CD4-positive, alpha-beta T cell (primary cell): ENCODE measurements around the gene IDUA. TPM values are rescaled to one million over a fixed set of nuclear protein-coding genes. Genes with fewer than 3 reads are reported as not detected.

Experiments used
- ATAC-seq: fragments of 200-7000 bp; cut with Tn5 transposase; one replicate; pipeline ENCODE4 v1.10.0; 2022; ENCODE audit warnings: mild to moderate bottlenecking; ENCODE audit not compliant: poor library complexity
- CTCF ChIA-PET: fragments of 350-600 bp; sonication (Branson Sonifier 250); formaldehyde crosslinking; loops from one replicate; lab custom pipeline; 2021; ENCODE audit warnings: antibody characterized with exemption, inconsistent platforms; lab: Charles Lee
- POLR2A ChIA-PET: fragments of 350-600 bp; sonication (Branson Sonifier 250); formaldehyde crosslinking; loops from one replicate; lab custom pipeline; 2021; ENCODE audit warnings: antibody characterized with exemption, inconsistent platforms; lab: Charles Lee
- DNase-seq, 14 experiments: peaks; one replicate each; pipeline ENCODE4 v3.0.0-alpha.2; 2013 to 2020; ENCODE audit warnings: mixed read lengths in 2 of 14
- H3K27ac ChIP-seq, 2 donors: one replicate each; pipeline versions ENCODE4 v1.5.1 to v1.7.0; 2013; ENCODE audit warnings: low read length in 2 of 2, low read depth in 1 of 2, mild to moderate bottlenecking in 1 of 2
- H3K27me3 ChIP-seq, 2 experiments: 1 replicate in 1 of 2; 2 replicates in 1 of 2; pipeline versions ENCODE4 v1.6.1 to v1.7.0; 2013; ENCODE audit warnings: low read length in 2 of 2, control low read depth in 1 of 2, mild to moderate bottlenecking in 1 of 2, moderate library complexity in 1 of 2; ENCODE audit not compliant: insufficient read depth in 2 of 2, control insufficient read depth in 1 of 2
- H3K36me3 ChIP-seq: one replicate; pipeline ENCODE4 v1.6.1; 2013; ENCODE audit warnings: low read length, control low read depth; ENCODE audit not compliant: insufficient read depth
- H3K4me1 ChIP-seq: one replicate; pipeline ENCODE4 v1.6.1; 2013; ENCODE audit warnings: low read length, control low read depth; ENCODE audit not compliant: insufficient read depth
- H3K4me3 ChIP-seq: one replicate; pipeline ENCODE4 v1.5.1; 2013; ENCODE audit warnings: mild to moderate bottlenecking, low read length, moderate library complexity
- H3K9me3 ChIP-seq, 2 experiments: 1 replicate in 1 of 2; 2 replicates in 1 of 2; pipeline versions ENCODE4 v1.6.1 to v1.7.0; 2013; ENCODE audit warnings: low read length in 2 of 2, mild to moderate bottlenecking in 2 of 2, control low read depth in 1 of 2, moderate library complexity in 1 of 2; ENCODE audit not compliant: control insufficient read depth in 1 of 2, insufficient read depth in 1 of 2
- H3K27ac Mint-ChIP-seq: one replicate; pipeline ENCODE4 v1.8.0; 2020; ENCODE audit warnings: mixed read lengths
- H3K27me3 Mint-ChIP-seq: one replicate; pipeline ENCODE4 v1.8.0; 2021; ENCODE audit warnings: mixed read lengths
- H3K36me3 Mint-ChIP-seq: one replicate; pipeline ENCODE4 v1.8.0; 2021; ENCODE audit warnings: low read depth, mixed read lengths
- H3K4me1 Mint-ChIP-seq: one replicate; pipeline ENCODE4 v1.8.0; 2021; ENCODE audit warnings: low read depth, mixed read lengths
- H3K4me3 Mint-ChIP-seq: one replicate; pipeline ENCODE4 v1.8.0; 2020; ENCODE audit warnings: mild to moderate bottlenecking, mixed read lengths
- H3K9me3 Mint-ChIP-seq: one replicate; pipeline ENCODE4 v1.8.0; 2020; ENCODE audit warnings: mixed read lengths
- CTCF ChIP-seq: fragments of 200-600 bp; IDR thresholded peaks from one replicate; pipeline ENCODE4 v1.8.0; 2022; ENCODE audit warnings: antibody characterized with exemption, mild to moderate bottlenecking
- intact Hi-C, 2 experiments: fragments of 100-400 bp; cut with DNase I in 1 of 2; cut with micrococcal nuclease in 1 of 2; formaldehyde crosslinking; loops; one replicate each; pipeline versions ENCODE4 v1.15.1 to v1.9.0; 2023 to 2025; cut with DNase I, micrococcal nuclease
- total RNA-seq, 174 experiments: library from RNA in 2 of 174; stranded (reverse) in 2 of 174; gene quantifications; one replicate each; pipeline ENCODE4 v1.2.3 and lab custom pipeline; 2021 to 2026

Gene IDUA
- total RNA-seq, 2 experiments from 2014 or later, result 70.2 to 77.8 TPM

GRCh38 chr4:1023075-1023640, 36.3 kb downstream of the IDUA start:
- intact Hi-C loops, result no loop called here
- CTCF ChIA-PET, result no interaction called here
- Mint-ChIP-seq H3K27me3 (no peaks in the 10 kb centered on the region), H3K4me3 (no peak overlapping the region), H3K4me1 (peaks cover 17% of the 10 kb centered on the region), H3K27ac (no peak overlapping the region), H3K36me3 (peaks cover 10% of the 10 kb centered on the region), H3K9me3 (no peaks in the 10 kb centered on the region)
- POLR2A ChIA-PET, result no interaction called here
- H3K9me3 ChIP-seq, result peaks cover 0 to 8% of the 10 kb centered on the region in 2 experiments
- no peaks in the 10 kb centered on the region for H3K27me3 ChIP-seq
- H3K4me3 ChIP-seq, result no peak overlapping the region
- peaks cover 21% of the 10 kb centered on the region for H3K4me1 ChIP-seq
- no peak for DNase-seq
- no peak for TF ChIP-seq CTCF
- no peak overlapping the region for H3K27ac ChIP-seq
- H3K36me3 ChIP-seq, result peaks cover 4% of the 10 kb centered on the region
- ATAC-seq, result no peak

GRCh38 chr4:1023895-1024740, 37.3 kb downstream of the IDUA start:
- Histone ChIP-seq H3K4me1 (peaks cover 20% of the 10 kb centered on the region), H3K27me3 (no peaks in the 10 kb centered on the region), H3K36me3 (peaks cover 4% of the 10 kb centered on the region), H3K4me3 (no peak overlapping the region), H3K27ac (no peak overlapping the region), H3K9me3 (peaks cover 0 to 8% of the 10 kb centered on the region in 2 experiments)
- no peak overlapping the region for H3K27ac Mint-ChIP-seq
- peaks cover 10% of the 10 kb centered on the region for H3K36me3 Mint-ChIP-seq
- CTCF ChIA-PET, result no interaction called here
- POLR2A ChIA-PET, result no interaction called here
- intact Hi-C loops, result no loop called here
- H3K27me3 Mint-ChIP-seq, result no peaks in the 10 kb centered on the region
- no peak overlapping the region for H3K4me3 Mint-ChIP-seq
- H3K9me3 Mint-ChIP-seq, result no peaks in the 10 kb centered on the region
- ATAC-seq (no peak), DNase-seq (no peak)
- TF ChIP-seq CTCF, result no peak
- H3K4me1 Mint-ChIP-seq, result peaks cover 17% of the 10 kb centered on the region

GRCh38 chr4:1024882-1025545, 38.2 kb downstream of the IDUA start:
- ChIA-PET CTCF (no interaction called here), POLR2A (no interaction called here)
- Mint-ChIP-seq H3K9me3 (no peaks in the 10 kb centered on the region), H3K27me3 (no peaks in the 10 kb centered on the region), H3K4me1 (peaks cover 13% of the 10 kb centered on the region), H3K4me3 (no peak overlapping the region), H3K36me3 (peaks cover 10% of the 10 kb centered on the region), H3K27ac (peak overlapping the region; percentile 65)
- ATAC-seq (no peak), DNase-seq (no peak)
- Histone ChIP-seq H3K4me3 (no peak overlapping the region), H3K27ac (no peak overlapping the region), H3K27me3 (no peaks in the 10 kb centered on the region), H3K4me1 (peaks cover 12% of the 10 kb centered on the region), H3K36me3 (peaks cover 4% of the 10 kb centered on the region), H3K9me3 (peaks cover 0 to 8% of the 10 kb centered on the region in 2 experiments)
- intact Hi-C loops, result no loop called here
- TF ChIP-seq CTCF, result no peak
